HEK293T (cell line): ENCODE measurements around the gene ERN1.

Experiments
- CTCF ChIA-PET: fragments of 350-600 bp; formaldehyde crosslinking; extraction: SDS; loops from one replicate; lab custom pipeline; 2021; ENCODE audit warnings: antibody characterized with exemption, inconsistent platforms; lab: Yijun Ruan, JAX
- POLR2A ChIA-PET: fragments of 350-600 bp; formaldehyde crosslinking; extraction: SDS; loops from one replicate; lab custom pipeline; 2020; ENCODE audit warnings: antibody characterized with exemption, inconsistent platforms; lab: Yijun Ruan, JAX
- DNase-seq: peaks from one replicate; pipeline ENCODE4 v3.0.0; 2012; ENCODE audit warnings: mixed read lengths; ENCODE audit errors: extremely low spot score
- ARNT ChIP-seq: fragments of 450-650 bp; IDR thresholded peaks from 2 replicates; pipeline ENCODE4 v1.6.1; 2017; ENCODE audit warnings: mild to moderate bottlenecking
- BHLHE40 ChIP-seq: fragments of 450-650 bp; IDR thresholded peaks from 2 replicates; pipeline ENCODE4 v1.6.1; 2016; ENCODE audit warnings: mild to moderate bottlenecking, moderate library complexity, borderline replicate concordance
- CTBP1 ChIP-seq: fragments of 450-650 bp; IDR thresholded peaks from 2 replicates; pipeline ENCODE4 v1.6.1; 2016; ENCODE audit warnings: borderline replicate concordance
- ELF4 ChIP-seq: fragments of 450-650 bp; IDR thresholded peaks from 2 replicates; pipeline ENCODE4 v1.6.1; 2017; ENCODE audit warnings: antibody characterized with exemption
- FOXA1 ChIP-seq: fragments of 450-650 bp; IDR thresholded peaks from 2 replicates; pipeline ENCODE4 v1.6.1; 2016; ENCODE audit warnings: mild to moderate bottlenecking
- FOXK2 ChIP-seq: fragments of 450-650 bp; IDR thresholded peaks from 2 replicates; pipeline ENCODE4 v1.6.1; 2016; ENCODE audit warnings: mild to moderate bottlenecking
- FOXM1 ChIP-seq: fragments of 450-650 bp; IDR thresholded peaks from 2 replicates; pipeline ENCODE4 v1.6.1; 2017; ENCODE audit warnings: mild to moderate bottlenecking, borderline replicate concordance
- HDGF ChIP-seq: fragments of 450-650 bp; IDR thresholded peaks from 2 replicates; pipeline ENCODE4 v1.6.1; 2017; ENCODE audit warnings: antibody characterized with exemption, borderline replicate concordance
- L3MBTL2 ChIP-seq: fragments of 450-650 bp; conservative IDR thresholded peaks from 2 replicates; pipeline ENCODE4 v1.6.1; 2016; ENCODE audit warnings: mild to moderate bottlenecking
- LEF1 ChIP-seq: fragments of 450-650 bp; IDR thresholded peaks from 2 replicates; pipeline ENCODE4 v1.6.1; 2017; ENCODE audit warnings: mild to moderate bottlenecking, borderline replicate concordance
- NFRKB ChIP-seq: fragments of 450-650 bp; IDR thresholded peaks from 2 replicates; pipeline ENCODE4 v1.6.1; 2016; ENCODE audit warnings: mild to moderate bottlenecking, moderate library complexity
- PKNOX1 ChIP-seq: fragments of 450-650 bp; IDR thresholded peaks from 2 replicates; pipeline ENCODE4 v1.6.1; 2016
- SP1 ChIP-seq: fragments of 450-650 bp; IDR thresholded peaks from 2 replicates; pipeline ENCODE4 v1.6.1; 2017
- SUZ12 ChIP-seq: fragments of 450-650 bp; IDR thresholded peaks from 2 replicates; pipeline ENCODE4 v1.6.1; 2016; ENCODE audit warnings: mild to moderate bottlenecking
- TARDBP ChIP-seq: fragments of 450-650 bp; IDR thresholded peaks from 2 replicates; pipeline ENCODE4 v1.6.1; 2016
- ZNF384 ChIP-seq: fragments of 450-650 bp; IDR thresholded peaks from 2 replicates; pipeline ENCODE4 v1.6.1; 2016

Gene ERN1

DNA sequence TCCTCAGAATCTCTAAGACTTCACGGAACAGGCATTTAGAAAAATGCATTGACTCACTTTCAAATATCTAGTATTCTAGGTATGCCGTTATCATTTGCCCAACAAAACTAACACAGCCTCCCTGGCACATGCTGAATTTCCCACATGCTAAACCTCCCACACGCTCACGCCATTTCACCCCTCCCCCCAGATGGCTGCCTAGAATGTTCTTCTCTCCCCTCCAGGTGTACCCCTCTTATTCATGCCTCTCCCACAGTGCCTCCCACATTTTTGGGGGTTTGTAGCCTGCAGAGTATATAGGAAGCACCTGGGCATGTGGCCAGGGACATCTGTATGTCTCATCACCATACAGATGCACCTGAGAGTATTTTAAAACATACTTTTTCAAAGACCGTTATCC is 71.3 kb downstream of the ERN1 start:
- POLR2A ChIA-PET = no interaction called here
- no peak for TF ChIP-seq LEF1
- DNase-seq = no peak
- CTCF ChIA-PET = no interaction called here

DNA sequence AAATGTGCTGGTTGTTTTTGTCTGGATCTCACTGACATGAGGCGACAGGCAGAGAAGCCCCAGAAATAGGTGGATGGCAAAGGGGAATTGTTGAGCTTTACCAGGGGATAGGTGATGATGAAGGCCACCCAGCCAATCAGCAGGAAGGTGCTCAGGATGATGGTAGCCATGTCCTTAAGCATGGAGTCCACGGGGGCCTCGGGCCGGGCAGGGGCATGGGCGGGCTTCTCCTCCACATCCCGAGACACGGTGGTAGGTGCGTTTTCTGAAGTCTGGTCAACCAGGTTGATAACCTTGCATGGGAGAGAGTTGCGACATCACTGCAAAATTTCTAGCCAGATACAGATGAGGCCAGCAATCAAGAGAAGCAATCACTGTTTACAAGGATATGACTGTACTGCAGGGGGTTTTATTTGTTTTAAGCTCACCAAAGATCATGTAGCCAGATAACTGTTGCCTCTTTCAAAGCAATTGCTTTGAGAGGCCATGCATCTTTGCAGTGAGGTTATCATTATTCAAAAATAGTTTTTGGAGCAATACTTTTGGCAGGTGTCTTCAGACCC is 72.2 kb downstream of the ERN1 start:
- POLR2A ChIA-PET = interaction anchor here (0.6 kb wide), 1 partner anchor 88 kb away, joined by 3 read pairs; no protein-coding TSS in a partner anchor
- DNase-seq = no peak
- CTCF ChIA-PET = no interaction called here
- TF ChIP-seq ARNT (no peak), FOXA1 (no peak), ZNF384 (no peak), HDGF (no peak), BHLHE40 (no peak), SP1 (no peak), CTBP1 (no peak), TARDBP (no peak), FOXK2 (no peak), PKNOX1 (no peak), SUZ12 (no peak), FOXM1 (no peak), ELF4 (no peak), LEF1 (no peak), NFRKB (no peak), L3MBTL2 (no peak)

DNA sequence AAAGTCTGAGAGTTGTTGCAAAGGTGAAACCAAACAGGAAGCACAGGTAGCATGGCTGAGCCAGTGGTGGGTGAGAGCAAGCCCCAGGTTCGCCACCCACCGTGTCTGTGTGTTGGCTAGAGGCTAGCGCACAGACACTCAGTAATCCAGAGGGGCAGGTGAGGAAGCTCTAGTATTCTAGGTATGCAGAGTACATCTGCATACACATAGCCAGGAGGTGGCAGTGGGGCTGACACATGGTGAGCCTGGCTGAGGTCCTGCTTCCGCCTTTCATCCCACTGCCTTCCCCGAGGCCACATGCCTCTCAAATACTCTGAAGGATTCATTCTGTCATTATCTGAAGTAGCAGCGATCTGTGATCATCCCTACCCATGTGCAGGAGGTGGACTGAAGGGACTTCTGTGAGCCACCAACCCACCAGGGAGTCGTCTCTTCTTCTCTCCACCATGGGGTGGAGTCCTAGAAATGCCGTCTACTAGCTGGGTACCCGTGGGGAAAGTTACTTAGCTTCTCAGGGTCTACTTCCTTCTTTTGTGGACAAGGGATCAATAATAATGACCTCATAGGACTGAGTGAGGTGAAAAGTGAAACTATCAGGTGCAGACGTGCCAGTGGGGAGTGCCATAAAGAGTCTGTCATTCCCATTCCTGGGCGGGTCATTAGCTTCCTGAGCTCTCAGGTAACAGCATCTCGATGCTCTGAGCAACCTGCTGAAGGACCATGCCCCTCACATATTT is 73.5 kb downstream of the ERN1 start:
- no peak for DNase-seq
- TF ChIP-seq HDGF = no peak
- no peak for TF ChIP-seq SUZ12
- TF ChIP-seq LEF1 = no peak
- TF ChIP-seq FOXA1 = no peak
- no peak for TF ChIP-seq ZNF384
- TF ChIP-seq FOXK2 = no peak
- TF ChIP-seq FOXM1 = no peak
- TF ChIP-seq SP1 = no peak
- no peak for TF ChIP-seq BHLHE40
- no peak for TF ChIP-seq NFRKB
- no peak for TF ChIP-seq L3MBTL2
- TF ChIP-seq PKNOX1 = no peak
- TF ChIP-seq ARNT = no peak
- TF ChIP-seq TARDBP = no peak
- no peak for TF ChIP-seq CTBP1
- no peak for TF ChIP-seq ELF4
- ChIA-PET POLR2A (no interaction called here), CTCF (interaction anchor here (1.0 kb wide), 1 partner anchor 7 kb away, joined by 3 read pairs; no protein-coding TSS in a partner anchor)

GRCh38 chr17:64055183-64056142 is 74.5 kb downstream of the ERN1 start:
- TF ChIP-seq L3MBTL2 = no peak
- TF ChIP-seq ARNT = no peak
- TF ChIP-seq LEF1 = no peak
- TF ChIP-seq FOXM1 = no peak
- TF ChIP-seq BHLHE40 = no peak
- no peak for DNase-seq
- POLR2A ChIA-PET = no interaction called here
- CTCF ChIA-PET = interaction anchor here (1.0 to 1.9 kb wide), 2 partner anchors 8 kb away, joined by 3 to 6 read pairs; no protein-coding TSS in a partner anchor

GRCh38 chr17:64054304-64054703 is 75.6 kb downstream of the ERN1 start:
- POLR2A ChIA-PET = interaction anchor here (1.3 kb wide), 1 partner anchor 92 kb away, joined by 3 read pairs; no protein-coding TSS in a partner anchor
- TF ChIP-seq HDGF (no peak), TARDBP (no peak), LEF1 (no peak), NFRKB (no peak), PKNOX1 (no peak)
- CTCF ChIA-PET = interaction anchor here (1.9 kb wide), 1 partner anchor 9 kb away, joined by 6 read pairs; no protein-coding TSS in a partner anchor
- no peak for DNase-seq

GRCh38 chr17:64053101-64053500 is 76.8 kb downstream of the ERN1 start:
- no peak for TF ChIP-seq ARNT
- no peak for TF ChIP-seq PKNOX1
- no peak for TF ChIP-seq TARDBP
- TF ChIP-seq FOXM1 = no peak
- no peak for TF ChIP-seq LEF1
- TF ChIP-seq BHLHE40 = no peak
- no peak for TF ChIP-seq SUZ12
- no peak for DNase-seq
- POLR2A ChIA-PET = no interaction called here
- CTCF ChIA-PET = interaction anchor here (1.9 kb wide), 1 partner anchor 10 kb away, joined by 6 read pairs; no protein-coding TSS in a partner anchor
